K562 (cell line): Measurements from ENCODE around the gene STK26. TPM values are rescaled to one million over a fixed set of nuclear protein-coding genes. Genes with fewer than 3 reads are reported as not detected.

Experiments
- ATAC-seq: fragments of 200-7000 bp; cut with Tn5 transposase; 3 replicates; pipeline ENCODE4 v1.9.1; 2020; ENCODE audit warnings: moderate library complexity
- BruUV-seq: library from RNA; stranded (reverse); fragments of 400-500 nt; replicated peaks from 2 replicates; lab custom pipeline; 2021; lab: Mats Ljungman, UMichigan
- CTCF ChIA-PET: fragments of 300-600 bp; formaldehyde crosslinking; extraction: SDS; loops from one replicate; lab custom pipeline; 2021; ENCODE audit warnings: low intra/inter-chr PET ratio; lab: Yijun Ruan, JAX
- POLR2A ChIA-PET: fragments of 300-600, 350-650 bp; sonication (Branson Sonifier 250); formaldehyde crosslinking; extraction: SDS; loops from one replicate; lab custom pipeline; 2021; ENCODE audit warnings: antibody characterized with exemption, inconsistent platforms; lab: Yijun Ruan, JAX
- DNase-seq, 4 experiments: peaks; one replicate each; pipeline versions ENCODE4 v3.0.0 to v3.0.0-alpha.2; 2011 to 2018; ENCODE audit warnings: low spot score in 3 of 4, mixed read lengths in 3 of 4; ENCODE audit errors: extremely low read depth in 1 of 4
- FAIRE-seq: peaks from 2 replicates; lab custom pipeline; 2011; peaks lifted over from hg19 to GRCh38; lab: Jason Lieb, UNC
- H2AFZ ChIP-seq: 2 replicates; pipeline ENCODE4 v1.6.0; 2011; ENCODE audit warnings: low read depth, low read length, control low read depth, inconsistent platforms
- H3K27ac ChIP-seq: fragments of 200-600 bp; 3 replicates; pipeline ENCODE4 v1.8.0; 2011; ENCODE audit warnings: low read depth, mild to moderate bottlenecking, control low read depth, inconsistent platforms, low read length, moderate library complexity, mixed read lengths; ENCODE audit errors: extremely low read depth
- H3K27me3 ChIP-seq, 2 experiments: fragments of 300-600 bp in 1 of 2; 2 replicates in 1 of 2; 3 replicates in 1 of 2; pipeline versions ENCODE4 v1.6.0 to v1.8.0; 2011; ENCODE audit warnings: inconsistent platforms in 2 of 2, low read length in 2 of 2, mild to moderate bottlenecking in 1 of 2, mixed read lengths in 1 of 2, moderate library complexity in 1 of 2; ENCODE audit not compliant: control insufficient read depth in 2 of 2, insufficient read depth in 2 of 2
- H3K36me3 ChIP-seq: fragments of 300-600 bp; 3 replicates; pipeline ENCODE4 v1.8.0; 2011; ENCODE audit warnings: mild to moderate bottlenecking, low read length, inconsistent platforms; ENCODE audit not compliant: control insufficient read depth, insufficient read depth
- H3K4me1 ChIP-seq, 2 experiments: fragments of 200-600 bp in 1 of 2; replicated peaks in 1 of 2; 2 replicates in 1 of 2; 3 replicates in 1 of 2; pipeline versions ENCODE4 v1.5.1 to v1.8.0; 2011; ENCODE audit warnings: inconsistent platforms in 2 of 2, low read length in 2 of 2, mild to moderate bottlenecking in 1 of 2, mixed read lengths in 1 of 2, moderate library complexity in 1 of 2; ENCODE audit not compliant: control insufficient read depth in 2 of 2, insufficient read depth in 2 of 2
- H3K4me2 ChIP-seq: 2 replicates; pipeline ENCODE4 v1.6.1; 2011; ENCODE audit warnings: low read length, control low read depth, inconsistent platforms, mixed read lengths; ENCODE audit not compliant: insufficient read depth
- H3K4me3 ChIP-seq: fragments of 200-600 bp; sonication (generic), shearing (Covaris generic); 2 replicates; pipeline ENCODE4 v1.5.1; 2016; ENCODE audit warnings: control low read depth, inconsistent platforms
- H3K79me2 ChIP-seq: fragments of 200-600 bp; 3 replicates; pipeline ENCODE4 v1.8.0; 2011; ENCODE audit warnings: low read length, inconsistent platforms; ENCODE audit not compliant: control insufficient read depth, insufficient read depth
- H3K9ac ChIP-seq, 2 experiments: 2 replicates each; pipeline versions ENCODE4 v1.6.0 to v1.6.1; 2011; ENCODE audit warnings: low read depth in 2 of 2, low read length in 2 of 2, control low read depth in 1 of 2, inconsistent platforms in 1 of 2, mild to moderate bottlenecking in 1 of 2, mixed read lengths in 1 of 2; ENCODE audit not compliant: insufficient read depth in 1 of 2
- H3K9me1 ChIP-seq: one replicate; pipeline ENCODE4 v1.6.0; 2011; ENCODE audit warnings: inconsistent platforms, mild to moderate bottlenecking, low read length, moderate library complexity; ENCODE audit not compliant: control insufficient read depth, insufficient read depth
- H3K9me3 ChIP-seq: replicated peaks from 2 replicates; pipeline ENCODE4 v1.5.1; 2011; ENCODE audit warnings: low read depth, low read length, inconsistent platforms; ENCODE audit not compliant: control insufficient read depth, insufficient read depth
- H4K20me1 ChIP-seq: replicated peaks from 2 replicates; pipeline ENCODE4 v1.6.1; 2011; ENCODE audit warnings: low read length, inconsistent platforms, mixed read lengths; ENCODE audit not compliant: control insufficient read depth, insufficient read depth
- ASH1L ChIP-seq: fragments of 450-650 bp; IDR thresholded peaks from 2 replicates; pipeline ENCODE4 v1.6.1; 2018; ENCODE audit warnings: borderline replicate concordance, mild to moderate bottlenecking, low read depth; ENCODE audit not compliant: partially characterized antibody
- DIDO1 ChIP-seq: fragments of 450-650 bp; IDR thresholded peaks from 2 replicates; pipeline ENCODE4 v1.6.1; 2016; ENCODE audit warnings: low read depth, missing biosample characterization, missing genetic modification characterization
- HDAC1 ChIP-seq, 2 experiments: fragments of 450-650 bp; IDR thresholded peaks; 2 replicates each; pipeline ENCODE4 v1.6.1; 2016 to 2017; ENCODE audit warnings: inconsistent platforms in 1 of 2, mild to moderate bottlenecking in 1 of 2, moderate library complexity in 1 of 2
- NRF1 ChIP-seq, 2 experiments: fragments of 450-650 bp; IDR thresholded peaks in 1 of 2; conservative IDR thresholded peaks in 1 of 2; 2 replicates each; pipeline ENCODE4 v1.6.1; 2014; ENCODE audit warnings: mild to moderate bottlenecking in 2 of 2
- SMAD3 ChIP-seq: fragments of 450-650 bp; formaldehyde crosslinking; conservative IDR thresholded peaks from 2 replicates; pipeline ENCODE4 v1.4.0; 2020; ENCODE audit warnings: mild to moderate bottlenecking
- YY1 ChIP-seq, 3 experiments: IDR thresholded peaks; 2 replicates each; pipeline ENCODE4 v1.6.1; 2011; ENCODE audit warnings: low read length in 2 of 3, mild to moderate bottlenecking in 2 of 3, moderate library complexity in 2 of 3, borderline replicate concordance in 1 of 3, control low read depth in 1 of 3, low read depth in 1 of 3; ENCODE audit not compliant: insufficient read depth in 3 of 3, insufficient replicate concordance in 2 of 3, control insufficient read depth in 1 of 3, insufficient read length in 1 of 3; ENCODE audit errors: extremely low read depth in 1 of 3
- ZNF408 ChIP-seq: fragments of 250-450 bp; sonication (Bioruptor Pico); IDR thresholded peaks from 2 replicates; pipeline ENCODE4 v1.4.0; 2020; ENCODE audit warnings: low read depth, mild to moderate bottlenecking, moderate library complexity
- WGBS: fragments of 100-300 bp; shearing (Covaris generic); methylation state at CpG from one replicate; pipeline ENCODE4 v1.1.6; 2016; ENCODE audit warnings: low coverage, mixed read lengths; ENCODE audit not compliant: insufficient coverage; ENCODE audit errors: missing lambda C conversion rate; 5-methylcytosine and 5-hydroxymethylcytosine counted together
- in situ Hi-C: fragments of 300-500 bp; cut with MboI; formaldehyde crosslinking; loops from 4 replicates; pipeline ENCODE4 v1.15.0; 2018; ENCODE audit warnings: inconsistent platforms, mixed read lengths
- intact Hi-C: fragments of 100-400 bp; cut with micrococcal nuclease; formaldehyde crosslinking; loops from 2 replicates; pipeline ENCODE4 v1.14.2; 2022
- polyA plus RNA-seq, 8 experiments: library from polyadenylated mRNA; depleted of rRNA in 4 of 8; stranded (reverse) in 5 of 8; unstranded in 3 of 8; fragments of >200 nt; fragmentation: Nextera tagmentation in 2 of 8; fragmentation: Illumina TruSeq in 1 of 8; extraction: Ambion mirVana in 2 of 8; extraction: Trizol in 1 of 8; gene quantifications; 2 replicates each; pipeline versions ENCODE4 v1.2.1 to v1.2.3, GENCODE V29; 2011 to 2014; ENCODE audit warnings: inconsistent platforms in 1 of 8, missing spikeins in 1 of 8
- total RNA-seq, 7 experiments: library from RNA; depleted of rRNA in 6 of 7; stranded (reverse); fragments of >200 nt in 6 of 7; fragmentation: Illumina TruSeq in 2 of 7; extraction: Trizol in 2 of 7; gene quantifications; 2 replicates each; pipeline versions ENCODE4 v1.2.1 to v1.2.3, GENCODE V29; 2011 to 2021; ENCODE audit warnings: low replicate concordance in 1 of 7
- TF ChIP-seq, protein P1 (sequence below): fragments of 450-650 bp; formaldehyde crosslinking; IDR thresholded peaks from 2 replicates; pipeline ENCODE4 v1.4.0; 2022; ENCODE audit warnings: missing genetic modification characterization

Gene STK26
- total and polyA plus RNA-seq, 9 of the 15 experiments (the other 6 are each of a cell fraction or from before 2014, with no cell fraction given): 28.1 to 72.9 (median 50.1) TPM

- Histone ChIP-seq H3K27me3 (no peaks in the 10 kb centered on the region), H3K9me3 (no peaks in the 10 kb centered on the region), H3K4me1 (peaks cover 14 to 35% of the 10 kb centered on the region in 2 experiments; a peak in 4 of 5 replicates), H3K9me1 (no peaks in the 10 kb centered on the region), H3K79me2 (peaks cover 87% of the 10 kb centered on the region), H3K4me3 (peak overlapping the region; percentile 95), H3K4me2 (peak overlapping the region; percentile 95), H4K20me1 (peaks cover 8% of the 10 kb centered on the region; the same call in 1 of the 2 replicates), H3K9ac (peak overlapping the region; percentile 87 to 89; a peak in 3 of 4 replicates), H2AFZ (peak overlapping the region; percentile 77), H3K36me3 (peaks cover 27% of the 10 kb centered on the region), H3K27ac (peak overlapping the region; percentile 89)
- DNase-seq (peak in 1 of 4 experiments; percentile 54), FAIRE-seq (peak; percentile 78), ATAC-seq (peak; percentile 24)
- POLR2A ChIA-PET: interaction anchor here (1.1 to 1.3 kb wide), 2 partner anchors 13 to 108 kb away, joined by 3 to 4 read pairs; no protein-coding TSS in a partner anchor
- no TSS peak for BruUV-seq
- 2% methylated on average over 8 of the region's 8 CpGs for WGBS
- CTCF ChIA-PET: no interaction called here
- TF ChIP-seq SMAD3 (CRISPR knock-in tag): no peak
- no peak for TF ChIP-seq ASH1L
- TF ChIP-seq, protein P1, sequence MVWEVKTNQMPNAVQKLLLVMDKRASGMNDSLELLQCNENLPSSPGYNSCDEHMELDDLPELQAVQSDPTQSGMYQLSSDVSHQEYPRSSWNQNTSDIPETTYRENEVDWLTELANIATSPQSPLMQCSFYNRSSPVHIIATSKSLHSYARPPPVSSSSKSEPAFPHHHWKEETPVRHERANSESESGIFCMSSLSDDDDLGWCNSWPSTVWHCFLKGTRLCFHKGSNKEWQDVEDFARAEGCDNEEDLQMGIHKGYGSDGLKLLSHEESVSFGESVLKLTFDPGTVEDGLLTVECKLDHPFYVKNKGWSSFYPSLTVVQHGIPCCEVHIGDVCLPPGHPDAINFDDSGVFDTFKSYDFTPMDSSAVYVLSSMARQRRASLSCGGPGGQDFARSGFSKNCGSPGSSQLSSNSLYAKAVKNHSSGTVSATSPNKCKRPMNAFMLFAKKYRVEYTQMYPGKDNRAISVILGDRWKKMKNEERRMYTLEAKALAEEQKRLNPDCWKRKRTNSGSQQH (CRISPR knock-in tag): 0 out of 2 replicates have a peak, but pooled peaks have one; percentile 20
- TF ChIP-seq DIDO1 (tag): no peak
- TF ChIP-seq YY1 (IDR thresholded peaks at IDR 0.05; ENCODE audit: borderline replicate concordance in 1 of 3, control insufficient read depth in 1 of 3, extremely low read depth in 1 of 3, insufficient read depth in 3 of 3, insufficient read length in 1 of 3, insufficient replicate concordance in 2 of 3, low read depth in 1 of 3, low read length in 2 of 3): peak in 1 of 3 experiments; percentile 20
- 0 out of 4 replicates have a peak, but pooled peaks of 1 of the 2 experiments have one; percentile 28 for TF ChIP-seq HDAC1 (IDR thresholded peaks at IDR 0.05)
- no peak for TF ChIP-seq ZNF408 (CRISPR knock-in tag)
- TF ChIP-seq NRF1 (conservative IDR thresholded peaks at IDR 0.05 in 1 of 2, IDR thresholded peaks at IDR 0.05 in 1 of 2): peak; percentile 65 to 66
- intact Hi-C loops: no loop called here
- in situ Hi-C loops: no loop called here
Measured at GRCh38 chrX:132025041-132025440, 1.9 kb downstream of the STK26 start.
